GM21717 (cell line): ENCODE data around the gene CAND2.
"Not testable (repeated sequence)": the region's sequence is repeated elsewhere in the genome, so short reads cannot be mapped to it uniquely, and the experiment has no call there.

Experiments used
- ATAC-seq: cut with Tn5 transposase; IDR thresholded peaks from one replicate; pipeline ENCODE4 v1.9.1; 2021; ENCODE audit warnings: mild to moderate bottlenecking, moderate library complexity; ENCODE audit not compliant: unreplicated experiment

Gene CAND2

GRCh38 chr3:12769761-12770160, 26.7 kb upstream of the CAND2 start:
- no peak for ATAC-seq

DNA sequence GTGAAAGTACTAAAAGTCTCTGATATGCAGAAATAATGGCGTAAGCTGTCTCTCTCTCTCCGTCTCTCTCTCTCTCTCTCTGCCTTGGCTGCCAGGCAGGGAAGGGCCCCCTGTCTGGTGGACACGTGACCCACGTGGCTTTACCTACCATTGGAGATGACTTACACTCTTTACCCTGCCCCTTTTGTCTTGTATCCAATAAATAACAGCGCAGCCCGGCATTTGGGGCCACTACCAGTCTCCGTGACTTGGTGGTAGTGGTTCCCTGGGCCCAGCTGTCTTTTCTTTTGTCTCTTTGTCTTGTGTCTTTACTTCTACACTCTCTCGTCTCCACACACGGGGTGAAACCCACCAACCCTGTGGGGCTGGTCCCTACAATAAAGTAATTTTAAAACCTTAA, 25.2 kb upstream of the CAND2 start:
- ATAC-seq: no peak

DNA sequence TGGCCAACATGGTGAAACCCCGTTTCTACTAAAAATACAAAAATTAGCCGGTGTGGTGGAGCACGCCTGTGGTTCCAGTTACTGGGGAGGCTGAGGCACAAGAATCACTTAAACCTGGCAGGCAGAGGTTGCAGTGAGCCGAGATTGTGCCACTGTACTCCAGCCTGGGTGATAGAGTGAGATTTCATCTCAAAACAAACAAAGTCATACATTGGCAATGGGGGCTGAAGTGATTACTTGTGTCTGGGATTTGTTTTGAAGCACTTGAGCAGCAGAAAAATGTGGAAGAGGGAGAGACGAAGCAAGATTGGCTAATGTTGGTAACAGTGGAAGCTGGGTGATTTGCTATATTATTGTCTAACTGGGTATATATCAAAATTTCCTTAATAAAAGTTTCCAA, 24.0 kb upstream of the CAND2 start:
- ATAC-seq: no peak

- ATAC-seq: no peak
Measured at GRCh38 chr3:12773030-12773709, 23.3 kb upstream of the CAND2 start.

GRCh38 chr3:12773710-12774086, 22.8 kb upstream of the CAND2 start:
- no peak for ATAC-seq

GRCh38 chr3:12774619-12775018, 21.9 kb upstream of the CAND2 start:
- no peak for ATAC-seq

DNA sequence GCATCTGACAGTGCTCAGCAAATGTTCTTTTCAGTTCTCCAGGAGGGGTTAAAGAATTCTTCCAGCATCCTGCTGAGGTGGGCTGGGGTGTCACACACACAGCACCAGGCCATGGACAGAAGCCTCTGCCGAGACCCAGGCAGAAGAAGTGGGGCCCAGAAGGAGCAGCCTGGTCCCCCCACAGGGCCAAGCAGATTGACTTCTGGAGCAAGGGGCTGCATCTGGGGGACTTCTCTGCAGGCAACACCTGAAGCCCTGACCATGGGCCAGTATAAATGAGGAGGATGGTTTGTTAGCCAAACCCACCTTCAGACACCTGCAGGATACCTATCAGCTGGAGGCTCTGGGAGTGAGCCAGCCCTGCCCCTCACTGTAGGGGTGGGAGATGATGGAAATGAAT, 21.3 kb upstream of the CAND2 start:
- ATAC-seq: no peak

GRCh38 chr3:12775970-12776369, 20.5 kb upstream of the CAND2 start:
- ATAC-seq: not testable (repeated sequence)

DNA sequence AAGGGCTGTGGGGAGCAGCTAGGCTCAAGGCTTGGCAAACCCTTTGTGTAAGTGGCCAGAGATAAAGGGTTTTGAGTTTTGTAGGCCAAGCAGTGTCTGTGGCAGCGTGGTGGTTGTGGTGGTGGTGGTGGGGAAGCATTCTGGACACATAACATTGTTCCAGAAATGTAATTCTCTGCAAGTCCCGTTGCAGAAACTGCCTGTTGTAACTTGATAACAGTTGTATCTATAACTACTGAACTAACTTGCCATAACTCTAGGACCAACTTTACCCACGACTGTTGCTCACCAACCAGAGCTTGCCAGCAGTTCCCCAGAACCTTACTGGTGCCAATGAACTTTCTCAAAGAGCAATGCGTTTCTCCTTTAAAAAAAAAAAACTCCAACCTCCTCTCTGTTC, 19.3 kb upstream of the CAND2 start:
- no peak for ATAC-seq

GRCh38 chr3:12780751-12781150, 15.7 kb upstream of the CAND2 start:
- no peak for ATAC-seq

DNA sequence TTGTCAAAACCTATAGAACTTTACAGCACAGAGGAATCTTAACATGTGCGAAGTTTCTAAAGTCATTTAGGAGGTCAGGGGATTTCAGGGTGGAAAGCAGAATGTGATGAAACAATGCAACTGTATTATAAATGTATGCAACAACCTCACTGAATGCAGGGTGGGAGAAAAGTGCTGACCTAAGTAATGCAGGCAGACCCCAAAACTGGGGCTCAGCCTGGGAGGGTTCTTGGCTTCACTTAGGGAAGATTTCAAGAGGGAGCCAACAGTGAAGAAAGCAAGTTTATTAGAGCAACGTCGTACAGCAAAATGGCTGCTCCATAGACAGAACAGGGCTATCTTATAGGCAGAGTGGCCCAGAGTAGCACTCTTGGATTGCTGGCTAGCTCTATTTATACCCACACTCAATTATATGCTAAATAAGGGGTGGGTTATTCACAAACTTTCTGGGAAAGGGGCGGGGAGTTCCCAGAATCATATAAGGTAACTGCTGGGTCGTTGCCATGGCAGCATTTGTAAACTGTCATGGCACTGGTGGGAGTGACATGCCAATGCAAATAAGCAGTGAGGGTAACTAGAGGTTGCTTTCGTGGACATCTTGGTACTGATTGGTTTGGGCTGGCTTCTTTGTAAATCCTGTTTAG, 14.2 kb upstream of the CAND2 start:
- ATAC-seq: no peak

DNA sequence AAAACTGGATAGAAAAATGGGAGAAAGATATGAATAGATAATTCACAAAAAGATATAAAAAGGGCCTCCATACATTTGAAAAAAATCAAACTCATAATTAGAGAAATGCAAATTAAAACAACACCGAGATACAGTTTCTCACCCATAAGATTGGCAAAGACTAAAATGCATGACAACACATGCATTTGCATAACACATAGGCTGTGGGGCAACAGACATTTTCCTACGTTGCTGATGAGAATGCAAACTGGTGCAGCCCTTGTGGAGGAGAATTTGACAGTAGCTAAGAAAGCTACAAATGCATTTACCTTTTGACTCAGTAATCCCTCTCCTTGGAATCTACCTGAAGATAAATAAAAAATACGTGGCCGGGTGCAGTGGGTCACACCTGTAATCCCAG, 11.4 kb upstream of the CAND2 start:
- ATAC-seq: no peak

- not testable (repeated sequence) for ATAC-seq
Measured at GRCh38 chr3:12787346-12787745, 9.1 kb upstream of the CAND2 start.

DNA sequence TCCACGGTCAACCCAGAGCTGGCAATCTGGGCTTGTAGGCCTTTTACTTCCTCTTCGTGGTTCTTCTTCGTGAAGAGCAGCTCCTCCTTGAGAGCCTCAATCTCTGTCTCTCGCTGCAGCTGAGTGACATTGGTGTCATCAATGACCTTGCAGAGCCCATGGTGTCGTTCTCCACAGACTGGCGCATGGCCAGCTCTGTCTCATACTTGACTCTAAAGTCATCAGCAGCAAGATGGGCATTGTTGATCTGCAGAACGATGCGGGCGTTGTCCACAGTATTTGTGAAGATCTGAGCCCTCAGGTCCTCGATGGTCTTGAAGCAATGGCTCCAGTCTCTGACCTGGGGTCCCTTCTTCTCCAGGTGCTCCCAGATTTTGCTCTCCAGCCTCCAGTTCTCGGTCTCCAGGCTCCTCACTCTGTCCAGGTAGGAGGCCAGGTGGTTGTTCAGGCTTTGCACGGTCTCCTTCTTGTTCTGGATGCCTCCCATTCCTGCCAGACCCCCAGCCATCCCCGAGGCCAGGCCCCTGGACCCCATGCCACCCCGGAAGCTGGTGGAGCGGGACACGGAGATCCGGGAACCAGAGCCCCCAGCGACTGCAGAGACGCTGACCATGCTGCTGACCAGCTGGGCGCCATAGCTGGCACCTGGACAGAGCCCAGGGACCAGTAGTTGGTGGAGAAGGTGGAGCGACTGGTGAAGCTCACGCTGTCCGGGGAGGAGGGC, 8.4 kb upstream of the CAND2 start:
- not testable (repeated sequence) for ATAC-seq

- no peak for ATAC-seq
Measured at GRCh38 chr3:12791430-12791829, 5.0 kb upstream of the CAND2 start.

DNA sequence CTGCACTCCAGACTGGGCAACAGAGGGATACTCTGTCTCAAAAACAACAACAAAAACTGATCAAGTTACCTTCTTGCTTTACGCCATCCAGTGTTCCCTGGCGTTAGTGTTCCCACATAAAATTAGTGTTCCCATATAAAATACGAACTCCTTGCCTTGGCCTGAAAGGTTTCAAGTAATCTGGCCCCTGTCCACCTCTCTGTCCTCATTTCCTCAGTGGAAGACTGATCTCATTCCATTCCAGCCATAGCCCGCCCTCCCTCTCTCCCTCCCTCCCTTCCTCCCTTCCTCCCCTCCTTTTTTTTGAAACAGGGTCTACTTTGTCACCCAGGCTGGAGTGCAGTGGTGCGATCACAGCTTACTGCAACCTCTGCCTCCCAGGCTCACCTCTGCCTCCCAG, 2.8 kb upstream of the CAND2 start:
- no peak for ATAC-seq

GRCh38 chr3:12797124-12797891, 828 bp downstream of the CAND2 start:
- ATAC-seq: no peak

- no peak for ATAC-seq
Measured at GRCh38 chr3:12797892-12798558, 1.5 kb downstream of the CAND2 start.

DNA sequence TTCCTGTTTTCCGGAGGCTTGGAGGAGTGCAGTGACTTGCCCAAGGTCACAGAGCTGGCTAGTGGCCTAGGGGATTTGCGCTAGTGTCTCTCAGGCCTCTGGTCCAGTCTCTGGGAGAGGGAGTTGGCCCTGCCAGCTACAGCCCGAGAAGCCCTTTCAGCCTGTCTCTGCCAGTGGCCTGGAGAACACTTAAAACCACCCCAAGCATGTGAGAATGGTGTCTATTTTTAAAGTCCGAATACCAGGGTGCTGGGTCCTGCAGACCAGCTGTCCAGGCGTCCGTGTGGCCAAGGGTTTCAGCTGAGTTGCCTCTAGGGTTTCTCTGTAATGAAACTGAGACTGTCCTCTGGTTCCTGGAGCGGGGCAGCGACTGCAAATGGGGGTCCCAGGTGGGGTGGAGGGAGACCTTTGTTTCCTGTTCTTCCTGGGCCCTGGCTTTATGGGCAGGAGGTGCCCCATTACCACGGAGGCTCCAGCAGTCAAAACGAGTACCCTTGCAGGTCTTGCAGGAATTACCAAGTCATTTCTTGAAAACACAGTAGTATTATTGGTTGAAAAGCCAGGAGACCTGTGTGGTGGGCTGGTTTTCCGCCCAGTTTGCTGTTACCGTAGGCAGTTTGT, 2.2 kb downstream of the CAND2 start:
- ATAC-seq: no peak
